Subcutaneous adipose tissue (tissue), 4 donors: ENCODE measurements around the gene GPR142. TPM values are rescaled to one million over a fixed set of nuclear protein-coding genes. Genes with fewer than 3 reads are reported as not detected.

Experiments
- CTCF ChIP-seq: fragments of 450-650 bp; IDR thresholded peaks from one replicate; pipeline ENCODE4 v1.5.1; 2016; ENCODE audit warnings: low read depth, mild to moderate bottlenecking, control low read depth, antibody characterized with exemption, moderate library complexity
- total RNA-seq, 4 donors: library from RNA; depleted of rRNA; stranded (reverse); fragments of >200 nt; gene quantifications; one replicate each; pipeline ENCODE4 v1.1.0, GENCODE V29; 2016

The GPR142 gene
- total RNA-seq, 4 donors from 2014 or later, result 0.22 TPM; not detected in 3

- no peak for TF ChIP-seq CTCF
Measured at GRCh38 chr17:74371653-74372147, 4.4 kb downstream of the GPR142 start.

GRCh38 chr17:74372426-74372825, 5.1 kb downstream of the GPR142 start:
- no peak for TF ChIP-seq CTCF

- TF ChIP-seq CTCF, result no peak
Measured at GRCh38 chr17:74373838-74374606, 6.7 kb downstream of the GPR142 start.

GRCh38 chr17:74374858-74375257, 7.6 kb downstream of the GPR142 start:
- no peak for TF ChIP-seq CTCF

- no peak for TF ChIP-seq CTCF
Measured at GRCh38 chr17:74379495-74380085, 12.3 kb downstream of the GPR142 start.

GRCh38 chr17:74380086-74380958, 13.0 kb downstream of the GPR142 start:
- TF ChIP-seq CTCF, result no peak
